GM19240 (cell line): Measurements from ENCODE around the gene SLX4IP.
A peak's percentile ranks its signal among the peaks of the same experiment; 100 is the strongest.
"Not testable (repeated sequence)": the region's sequence is repeated elsewhere in the genome, so short reads cannot be mapped to it uniquely, and the experiment has no call there.

Experiments used
- DNase-seq: peaks from one replicate; pipeline ENCODE4 v3.0.0; 2011; ENCODE audit warnings: low spot score; ENCODE audit not compliant: insufficient read length

Gene SLX4IP

DNA sequence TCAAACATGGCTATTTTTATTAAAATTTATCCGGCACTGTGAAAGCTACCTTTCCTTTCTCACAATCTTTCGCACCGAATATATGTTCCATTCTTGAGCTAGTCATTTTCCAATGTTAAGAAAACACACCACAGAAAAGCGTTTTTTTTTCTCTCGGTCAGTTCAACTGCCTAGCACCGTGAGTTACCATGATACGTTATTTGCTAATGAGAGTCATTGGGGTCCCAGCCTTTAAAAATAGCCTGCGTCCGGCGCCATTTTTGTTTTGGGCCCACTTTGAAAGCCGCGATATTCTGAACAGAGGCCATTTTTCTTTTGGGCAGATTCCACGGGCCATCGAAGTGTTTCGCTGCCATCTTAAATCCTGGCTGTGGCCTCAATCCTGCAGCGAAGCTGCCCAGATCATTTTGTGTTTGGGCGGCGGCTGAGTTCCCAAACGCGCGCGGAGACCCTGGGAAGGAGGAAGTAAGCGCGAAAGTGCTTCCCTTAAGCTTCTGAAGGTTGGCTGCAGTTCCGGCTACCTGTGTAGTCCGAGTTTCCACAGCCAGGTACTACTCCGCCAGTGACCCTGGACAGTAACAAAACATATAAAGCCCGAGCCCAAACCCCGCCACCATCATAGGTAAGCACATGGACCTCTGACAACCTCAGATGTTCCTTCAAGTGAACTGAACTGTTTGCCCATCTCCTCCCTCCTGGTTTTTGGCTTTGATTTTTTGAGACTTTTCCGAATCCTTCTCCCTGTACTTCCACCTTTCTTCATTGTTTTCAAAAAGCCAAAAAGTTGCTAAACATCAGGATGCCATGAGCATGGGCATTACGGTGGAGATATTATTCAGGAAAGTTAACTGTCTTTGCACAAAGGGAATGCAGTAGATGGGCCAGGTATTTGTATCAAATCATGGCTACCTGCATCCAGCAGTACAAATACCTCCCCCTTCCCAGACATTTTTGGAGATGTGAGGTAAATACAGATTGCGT is at the start of gene SLX4IP:
TSS of gene SLX4IP (plus strand) at position 474 of the 981 bp plus-strand sequence. CDS start 22,900 bp downstream, outside the sequence.
- peak; percentile 24 for DNase-seq

DNA sequence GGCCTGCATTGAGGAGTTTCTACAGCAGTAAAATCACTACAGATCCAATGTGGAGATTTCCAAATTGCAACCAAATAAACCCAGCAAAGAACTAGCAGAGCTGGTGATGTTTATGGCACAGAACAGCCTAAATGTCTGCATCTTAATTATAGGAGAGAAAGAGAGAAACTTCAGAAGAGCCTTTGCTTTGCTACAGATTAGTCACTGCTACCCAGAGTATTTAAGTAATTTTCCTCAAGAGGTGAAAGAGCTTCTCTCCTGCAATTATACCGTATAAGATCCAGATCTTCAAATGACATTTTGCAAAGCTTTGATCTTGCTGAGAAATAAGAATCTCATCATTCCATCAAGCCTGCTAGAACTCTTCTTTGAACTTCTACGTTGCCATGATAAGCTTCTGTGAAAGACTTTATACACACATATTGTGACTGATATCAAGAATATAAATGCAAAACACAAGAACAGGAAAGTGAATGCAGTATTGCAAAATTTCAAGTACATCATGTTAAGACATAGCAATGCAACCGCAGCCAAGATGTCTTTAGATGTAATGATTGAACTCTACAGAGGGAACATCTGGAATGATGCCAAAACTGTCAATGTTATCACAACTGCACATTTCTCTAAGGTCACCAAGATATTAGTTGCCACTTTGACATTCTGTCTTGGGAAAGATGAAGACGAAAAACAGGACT is 49.1 kb upstream of the SLX4IP start:
- DNase-seq, result no peak

DNA sequence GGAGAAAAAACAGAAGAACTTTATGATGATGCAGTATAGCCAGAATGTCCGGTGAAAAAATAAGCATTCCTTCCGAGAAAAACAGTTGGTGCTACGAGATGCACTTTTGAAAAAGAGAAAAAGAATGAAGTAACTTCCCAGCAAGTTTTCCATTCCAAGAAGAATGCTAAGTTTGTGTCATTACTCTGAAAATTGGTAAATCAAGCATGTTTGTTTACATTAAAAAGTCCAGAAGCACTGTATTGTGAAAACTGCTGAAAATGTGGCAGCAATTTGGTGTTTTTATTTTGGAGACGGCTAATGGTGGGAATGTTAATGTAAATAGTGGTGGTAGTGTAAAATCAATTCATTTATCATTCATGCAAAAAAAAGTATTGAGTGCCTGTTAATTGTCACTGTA is 47.4 kb upstream of the SLX4IP start:
- no peak for DNase-seq

DNA sequence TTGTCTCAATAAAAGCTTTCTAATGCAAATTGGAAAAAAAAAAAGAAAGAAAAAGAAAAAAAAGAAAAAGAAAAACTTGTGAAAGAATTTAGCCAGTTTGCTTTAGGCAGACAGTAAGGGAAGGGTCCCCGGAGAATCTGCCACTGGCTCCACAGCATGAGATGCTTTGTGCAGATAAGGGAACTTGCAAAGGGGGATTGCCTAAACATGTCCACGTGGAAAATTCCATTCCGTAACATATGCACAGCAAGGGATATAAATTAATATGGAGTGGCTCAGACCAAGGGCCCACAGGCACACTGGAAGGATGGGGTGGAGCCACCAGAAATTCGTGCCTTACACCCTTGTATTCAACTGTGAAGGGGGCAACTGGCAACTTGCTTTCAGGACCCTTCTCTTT is 46.5 kb upstream of the SLX4IP start:
- DNase-seq, result no peak

DNA sequence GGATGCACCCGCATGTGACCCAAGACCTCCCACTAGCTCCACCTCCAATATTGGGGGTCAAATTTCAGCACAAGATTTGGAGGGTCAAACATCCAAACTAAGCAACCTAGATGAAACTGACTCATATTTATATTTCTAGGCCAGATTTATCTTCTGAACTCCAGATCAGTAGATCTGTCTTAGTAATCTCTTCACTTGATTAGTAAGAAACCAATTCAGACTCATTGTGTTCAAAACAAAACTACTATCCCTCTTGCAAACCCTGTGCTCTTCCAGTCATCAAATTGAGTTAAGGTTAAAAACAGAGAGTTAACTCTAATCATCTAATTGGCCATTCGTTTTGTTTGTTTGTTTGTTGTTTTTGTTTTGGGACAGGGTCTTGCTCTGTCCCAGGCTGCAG is 44.4 kb upstream of the SLX4IP start:
- DNase-seq, result no peak

DNA sequence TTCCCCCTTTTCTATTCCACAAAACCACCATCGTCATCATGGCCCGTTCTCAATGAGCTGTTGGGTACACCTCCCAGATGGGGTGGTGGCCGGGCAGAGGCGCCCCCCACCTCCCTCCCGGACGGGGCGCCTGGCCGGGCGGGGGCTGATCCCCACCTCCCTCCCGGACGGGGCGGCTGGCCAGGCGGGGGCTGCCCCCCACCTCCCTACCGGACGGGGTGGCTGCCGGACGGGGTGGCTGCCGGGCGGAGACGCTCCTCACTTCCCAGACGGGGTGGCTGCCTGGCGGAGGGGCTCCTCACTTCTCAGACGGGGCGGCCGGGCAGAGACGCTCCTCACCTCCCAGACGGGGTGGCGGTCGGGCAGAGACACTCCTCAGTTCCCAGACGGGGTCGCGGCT is 40.4 kb upstream of the SLX4IP start:
- not testable (repeated sequence) for DNase-seq

DNA sequence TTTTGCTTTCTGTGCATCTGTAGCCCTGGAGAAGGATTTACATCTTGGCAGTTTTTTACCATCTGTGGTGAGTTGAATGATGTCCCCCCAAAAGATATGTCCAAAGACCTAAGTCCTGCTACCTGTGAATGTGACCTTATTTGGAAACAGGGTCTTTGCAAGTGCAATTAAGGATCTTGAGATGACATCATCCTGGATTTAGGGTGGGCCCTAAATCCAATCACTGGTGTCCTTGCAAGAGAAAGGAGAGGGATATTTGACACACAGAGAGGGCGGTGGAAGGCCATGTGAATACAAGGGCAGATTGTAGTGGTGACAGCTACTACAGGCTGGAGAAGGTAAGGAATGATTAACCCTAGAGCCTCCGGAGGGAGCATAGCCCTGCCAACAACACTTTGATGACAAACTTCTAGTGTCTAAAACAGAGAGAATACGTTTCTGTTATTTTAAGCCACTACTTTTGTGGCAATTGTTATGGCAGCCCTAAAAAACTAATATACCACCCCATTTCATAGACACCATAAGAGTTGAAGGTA is 36.2 kb upstream of the SLX4IP start:
- DNase-seq, result no peak

DNA sequence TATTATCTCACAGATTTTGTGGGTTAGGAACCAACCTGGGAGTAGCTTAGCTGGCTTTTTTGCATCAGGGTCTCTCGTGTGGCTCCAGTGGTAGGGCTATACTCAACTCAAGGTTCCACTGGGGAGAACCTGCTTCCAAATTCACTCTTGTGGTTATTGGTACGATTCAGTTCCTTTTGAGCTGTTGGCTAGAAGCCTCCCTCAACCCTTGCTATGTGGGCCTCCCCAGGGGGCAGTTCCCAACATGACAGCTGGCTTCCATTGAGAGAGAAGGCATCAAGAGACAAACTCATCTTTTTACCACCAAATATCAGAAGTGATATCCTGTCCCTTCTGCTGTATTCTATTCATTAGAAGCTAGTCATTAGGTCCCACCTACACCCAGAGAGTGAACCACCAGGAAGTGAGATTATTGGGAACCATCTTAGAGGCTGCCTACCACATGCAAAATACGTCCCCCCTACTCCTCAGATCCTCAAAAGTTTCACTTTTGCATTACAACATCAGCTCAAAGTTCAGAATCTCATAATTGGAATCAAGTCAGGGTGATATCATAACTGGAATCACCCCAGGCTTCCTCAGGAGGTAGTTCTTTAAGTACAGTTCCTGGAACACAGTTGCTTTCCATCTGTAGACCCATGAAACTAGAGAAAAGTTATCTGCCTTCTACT is 32.0 kb upstream of the SLX4IP start:
- DNase-seq, result no peak

DNA sequence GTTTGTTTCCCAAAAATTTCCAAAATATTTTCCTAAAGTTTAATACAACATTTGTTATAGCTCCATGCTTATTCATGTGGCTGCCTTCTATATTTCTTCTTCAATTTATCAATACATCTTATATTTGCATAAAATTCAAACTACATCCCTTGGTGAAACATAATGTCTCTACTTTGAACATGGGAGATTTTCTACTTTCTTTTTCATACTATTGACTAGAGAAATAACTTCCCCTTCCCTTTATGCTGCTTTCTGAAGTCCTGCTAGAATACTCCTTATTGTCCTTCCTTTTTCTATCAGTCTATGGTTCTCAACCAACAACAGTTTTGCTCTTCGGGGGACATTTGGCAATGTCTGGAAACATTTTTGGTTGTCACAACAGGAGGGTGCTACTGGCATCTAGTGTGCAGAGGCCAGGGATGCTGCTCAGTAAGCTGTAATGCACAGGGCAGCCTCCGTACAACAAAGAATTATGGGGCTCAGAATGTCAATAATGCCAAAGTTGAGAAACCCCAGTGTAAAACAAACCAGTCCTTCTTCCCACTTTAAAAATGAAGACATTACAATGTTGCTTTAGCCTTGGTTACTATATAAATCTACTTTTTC is 31.0 kb upstream of the SLX4IP start:
- DNase-seq, result no peak

DNA sequence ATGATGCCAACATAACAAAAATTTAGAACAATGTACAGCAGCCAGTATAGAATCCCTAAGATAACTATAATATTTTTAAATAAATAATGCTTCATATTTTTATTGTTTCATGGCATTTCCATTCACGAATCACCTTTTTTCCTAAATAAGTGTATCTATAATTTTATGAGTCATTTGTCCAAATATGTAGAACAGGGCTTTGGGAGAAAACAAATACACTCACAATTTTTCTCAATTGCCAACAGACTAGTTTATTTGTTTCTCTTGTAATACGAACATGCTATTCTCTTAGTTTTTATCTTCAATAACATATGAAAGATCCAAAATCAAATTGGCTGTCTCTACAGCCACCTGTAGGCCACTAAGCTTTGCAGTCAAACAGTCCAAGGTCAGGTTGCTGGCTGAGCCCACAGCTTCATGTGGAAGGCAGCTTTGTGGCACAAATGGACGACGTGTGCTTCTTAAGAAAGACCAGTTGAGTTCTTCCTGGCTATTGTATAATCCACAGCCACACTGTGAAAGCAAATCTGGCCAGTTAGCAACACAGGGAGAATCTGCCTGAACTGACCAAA is 30.1 kb upstream of the SLX4IP start:
- no peak for DNase-seq

DNA sequence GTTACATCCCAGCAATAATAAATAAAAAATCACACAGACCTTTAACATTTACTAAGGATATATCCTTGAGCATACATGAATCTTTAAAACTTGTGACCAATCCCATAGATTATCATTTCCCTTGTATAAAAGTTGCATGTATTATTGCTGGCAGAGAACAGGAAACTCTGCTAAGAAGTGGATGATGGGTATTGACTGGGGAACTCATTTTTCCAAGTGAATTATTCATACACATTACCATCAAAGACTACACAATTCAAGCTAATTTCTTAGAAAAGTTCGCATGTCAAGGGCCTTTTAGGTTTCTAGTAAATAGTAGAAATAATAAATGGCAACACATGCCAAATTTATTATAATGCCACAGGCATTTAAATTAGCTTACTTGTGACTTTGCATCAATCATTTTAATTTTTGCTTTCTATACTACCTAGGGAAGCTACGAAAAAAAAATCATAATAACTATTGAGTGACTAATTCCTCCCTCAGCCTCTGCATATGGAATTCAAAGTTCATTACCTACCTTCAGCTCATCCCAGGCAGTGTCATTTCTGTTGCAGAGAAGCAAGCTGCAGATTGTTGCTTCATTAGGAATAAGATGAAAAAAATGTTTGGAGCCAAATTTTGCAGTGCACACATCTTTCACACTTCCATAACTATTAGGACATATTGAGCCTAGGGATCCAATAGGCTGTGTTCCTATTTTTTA is 26.8 kb upstream of the SLX4IP start:
- no peak for DNase-seq

DNA sequence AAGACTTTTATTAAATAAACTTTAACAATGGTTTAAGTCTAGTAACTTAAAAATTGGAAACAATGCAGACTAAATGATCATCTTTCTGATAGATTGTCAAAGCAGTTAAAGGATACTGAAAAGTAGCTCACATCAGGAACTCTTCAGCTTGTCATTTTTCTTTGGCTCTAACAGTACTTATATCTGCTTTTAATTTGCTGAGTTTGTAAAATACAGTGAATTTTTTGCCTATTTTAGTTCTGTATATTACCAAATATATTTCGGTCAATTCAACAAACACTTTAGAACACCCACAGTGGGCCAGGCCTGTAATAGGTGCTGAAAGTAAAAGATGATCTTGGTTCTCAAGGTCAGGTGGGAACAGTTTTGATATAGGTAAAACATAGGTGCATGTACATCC is 23.4 kb upstream of the SLX4IP start:
- no peak for DNase-seq

DNA sequence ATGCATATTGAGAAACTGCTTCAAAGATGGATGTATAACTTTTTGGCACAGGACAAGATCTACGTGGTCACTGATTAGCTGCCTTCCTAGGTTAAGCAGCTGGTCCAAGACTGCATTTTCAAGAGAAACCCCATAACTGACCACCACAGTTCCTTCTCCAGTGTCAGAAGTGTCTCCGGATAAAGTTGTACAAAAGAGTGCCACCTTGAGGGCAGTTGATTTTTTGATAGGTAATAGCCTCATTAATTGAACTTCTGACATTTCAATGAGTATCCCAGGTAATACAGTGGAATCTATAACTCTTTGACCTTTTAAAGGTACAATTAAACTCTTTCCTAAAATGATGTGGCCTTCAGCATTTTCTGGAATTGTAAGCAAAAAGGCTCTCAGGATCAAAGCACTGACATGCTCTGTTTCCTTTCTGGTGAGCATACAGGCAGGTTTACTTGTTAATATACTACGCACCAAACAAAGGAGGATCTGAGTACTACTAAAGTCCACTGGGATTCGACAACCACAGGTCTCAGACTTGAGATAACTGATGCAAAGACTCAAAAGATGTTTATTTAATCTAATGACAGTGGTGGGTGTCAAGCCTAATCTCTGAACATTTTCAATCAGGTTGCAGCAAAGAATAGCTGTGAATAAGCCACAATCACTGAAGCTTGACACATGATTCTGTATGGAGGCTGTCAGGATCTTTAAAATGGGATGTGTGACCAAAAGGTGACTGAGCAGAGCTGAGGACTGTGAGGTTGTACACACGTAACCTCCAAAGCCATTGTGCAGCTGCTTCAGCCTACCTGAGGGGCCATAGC is 22.3 kb upstream of the SLX4IP start:
- no peak for DNase-seq

DNA sequence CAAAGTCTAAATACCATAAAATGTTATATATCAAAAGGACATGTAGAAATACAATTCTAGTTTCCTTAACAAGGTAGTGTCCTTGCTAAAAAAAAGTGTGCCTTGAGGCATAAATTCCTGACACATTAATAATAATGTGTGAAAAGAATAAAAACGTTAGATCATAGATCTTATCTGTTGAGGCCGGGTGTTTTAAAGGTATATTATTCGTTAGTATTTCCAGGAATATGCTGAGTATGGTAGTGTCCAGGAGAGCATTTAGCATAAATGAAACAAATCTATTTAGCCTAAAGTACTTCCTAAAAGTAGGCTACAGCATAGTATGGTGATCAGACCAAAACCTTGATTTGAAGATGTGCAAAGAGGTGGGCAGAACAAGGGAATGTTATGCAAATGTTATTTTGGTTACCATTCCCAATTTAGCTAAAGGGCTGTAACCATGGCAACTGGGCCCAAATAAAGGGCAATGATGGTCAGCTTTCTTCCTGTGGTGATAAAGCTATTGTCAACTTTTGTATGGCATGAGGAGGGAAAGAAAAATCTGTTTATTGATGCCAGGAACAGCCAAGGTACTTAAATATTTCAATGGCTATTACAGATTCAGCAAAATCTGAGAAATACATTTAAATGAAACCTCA is 20.0 kb upstream of the SLX4IP start:
- no peak for DNase-seq

DNA sequence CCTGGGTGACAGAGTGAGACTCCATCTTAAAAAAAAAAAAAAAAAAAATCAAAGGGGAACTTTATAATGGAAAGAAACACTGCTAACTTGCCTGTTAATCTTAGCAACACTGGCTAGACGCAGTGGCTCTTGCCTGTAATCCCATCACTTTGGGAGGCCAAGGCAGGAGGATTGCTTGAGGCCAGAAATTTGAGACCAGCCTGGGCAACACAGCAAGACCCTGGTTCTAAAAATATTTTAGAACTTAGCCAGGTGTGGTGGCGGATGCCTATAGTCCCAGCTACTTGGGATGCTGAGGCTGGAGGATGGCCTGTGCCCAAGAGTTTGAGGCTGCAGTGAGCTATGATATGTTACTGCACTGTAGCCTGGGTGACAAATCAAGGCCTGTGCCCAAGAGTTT is 17.9 kb upstream of the SLX4IP start:
- DNase-seq, result not testable (repeated sequence)

DNA sequence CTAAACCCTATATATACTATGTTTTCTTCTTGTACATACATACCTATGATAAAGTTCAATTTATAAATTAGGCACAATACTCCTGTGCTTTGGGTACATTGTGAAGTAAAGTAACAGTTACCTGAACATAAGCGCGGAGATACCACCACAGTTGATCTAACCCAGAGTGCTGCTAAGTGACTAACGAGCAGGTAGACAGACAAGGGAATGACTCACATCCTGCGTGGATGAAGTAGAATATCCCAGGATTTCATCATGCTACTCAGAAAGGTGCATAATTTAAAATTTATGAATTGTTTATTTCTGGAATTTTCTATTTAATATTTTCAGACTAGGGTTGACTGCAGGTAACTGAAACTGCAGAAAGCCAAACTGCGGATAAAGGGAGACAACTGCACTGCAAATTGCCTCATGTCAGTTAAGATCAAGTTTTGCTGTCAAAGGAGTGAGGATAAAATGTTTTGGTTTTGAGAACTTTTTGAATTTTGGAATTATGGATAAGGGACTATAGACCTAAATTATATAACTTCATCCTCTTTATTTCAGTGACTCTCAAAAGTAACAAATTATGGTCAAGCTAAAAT is 15.5 kb upstream of the SLX4IP start:
- no peak for DNase-seq

DNA sequence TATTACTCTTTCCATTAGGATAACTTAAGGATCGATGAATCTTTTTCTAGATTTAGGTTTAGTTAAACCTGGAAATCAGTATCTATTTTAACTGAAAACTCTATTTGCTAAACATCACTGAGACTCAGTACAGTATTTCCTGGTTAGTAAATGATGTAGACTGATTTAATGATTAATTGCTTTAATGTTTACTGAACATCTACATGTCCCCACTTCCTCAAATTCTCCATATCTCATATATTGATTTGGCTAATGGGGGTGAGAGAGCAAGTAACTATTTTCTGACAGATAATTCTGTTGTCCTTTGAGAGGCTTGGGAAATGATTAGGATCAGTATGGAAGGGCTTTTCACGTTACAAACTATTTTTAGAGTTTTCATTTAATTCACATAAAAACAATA is 11.4 kb upstream of the SLX4IP start:
- no peak for DNase-seq

DNA sequence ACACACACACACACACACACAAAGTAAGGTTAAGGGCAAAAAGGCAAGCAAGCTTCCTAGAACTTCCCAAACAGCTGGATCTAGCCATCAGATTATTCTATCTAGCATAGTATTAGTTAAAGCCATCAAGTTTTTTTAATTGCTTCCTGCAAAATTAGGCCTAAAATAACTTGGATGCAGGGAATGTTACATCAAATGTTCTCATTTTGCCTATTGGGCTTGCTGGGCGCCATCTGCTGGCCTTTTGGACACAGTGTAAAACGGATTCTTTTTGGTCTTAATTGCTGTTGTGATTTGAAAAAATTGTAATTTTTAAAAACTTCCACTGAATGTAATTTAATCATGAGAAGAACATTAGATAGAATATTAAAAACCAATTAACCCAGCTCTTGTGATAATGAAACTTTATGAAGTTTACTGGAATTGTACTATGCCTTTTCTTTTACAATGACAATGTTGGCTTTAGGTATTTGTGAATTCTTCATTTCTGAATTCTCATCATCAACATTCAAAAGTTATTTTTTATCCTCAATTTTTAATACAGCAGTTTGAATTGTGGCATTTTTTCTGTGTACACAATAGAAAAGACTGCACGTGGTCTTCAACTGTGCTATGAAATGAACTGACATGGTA is 7.9 kb upstream of the SLX4IP start:
- DNase-seq, result no peak
